Rectal smooth muscle tissue (tissue), 1 donor: Measurements from ENCODE around the gene PTGDR.

Source experiments
- H3K27ac ChIP-seq: one replicate; pipeline ENCODE4 v1.7.0; 2013; ENCODE audit warnings: low read depth, low read length, inconsistent platforms
- H3K27me3 ChIP-seq: one replicate; pipeline ENCODE4 v1.7.0; 2013; ENCODE audit warnings: low read length; ENCODE audit not compliant: control insufficient read depth, insufficient read depth
- H3K36me3 ChIP-seq: one replicate; pipeline ENCODE4 v1.7.0; 2013; ENCODE audit warnings: low read length; ENCODE audit not compliant: control insufficient read depth, insufficient read depth
- H3K4me1 ChIP-seq: one replicate; pipeline ENCODE4 v1.7.0; 2013; ENCODE audit warnings: low read length; ENCODE audit not compliant: control insufficient read depth, insufficient read depth
- H3K4me3 ChIP-seq: one replicate; pipeline ENCODE4 v1.7.0; 2013; ENCODE audit warnings: low read length
- H3K9ac ChIP-seq: one replicate; pipeline ENCODE4 v1.7.0; 2013; ENCODE audit warnings: low read length

PTGDR gene

DNA sequence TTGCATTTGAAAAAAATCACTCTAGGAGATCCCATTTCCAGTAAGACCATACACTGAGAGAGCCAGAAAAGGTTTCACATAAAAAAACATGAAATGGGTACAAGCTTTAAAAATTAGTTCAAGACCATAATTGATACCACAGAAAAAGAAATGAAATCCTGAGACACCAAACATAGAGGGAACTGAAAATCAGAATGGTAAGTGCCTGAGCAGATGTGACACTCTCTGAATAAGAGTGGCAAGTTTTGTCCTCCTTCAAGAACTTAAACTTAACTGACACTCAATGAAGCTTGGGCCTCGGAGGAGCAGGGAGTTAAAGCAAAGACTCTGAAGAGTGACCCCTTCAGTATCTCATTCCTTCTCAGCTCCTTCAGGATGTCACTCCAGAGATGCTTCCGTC, 23.2 kb upstream of the PTGDR start:
- H3K27me3 ChIP-seq, result no peaks in the 10 kb centered on the region
- H3K4me1 ChIP-seq, result no peaks in the 10 kb centered on the region
- no peaks in the 10 kb centered on the region for H3K36me3 ChIP-seq
- no peak overlapping the region for H3K9ac ChIP-seq
- H3K27ac ChIP-seq, result no peak overlapping the region
- H3K4me3 ChIP-seq, result no peak overlapping the region

- H3K4me3 ChIP-seq, result no peak overlapping the region
- no peak overlapping the region for H3K27ac ChIP-seq
- H3K36me3 ChIP-seq, result no peaks in the 10 kb centered on the region
- no peak overlapping the region for H3K9ac ChIP-seq
- no peaks in the 10 kb centered on the region for H3K27me3 ChIP-seq
- H3K4me1 ChIP-seq, result no peaks in the 10 kb centered on the region
These were observed 22.5 kb upstream of the PTGDR start for GRCh38 chr14:52244997-52245396.

DNA sequence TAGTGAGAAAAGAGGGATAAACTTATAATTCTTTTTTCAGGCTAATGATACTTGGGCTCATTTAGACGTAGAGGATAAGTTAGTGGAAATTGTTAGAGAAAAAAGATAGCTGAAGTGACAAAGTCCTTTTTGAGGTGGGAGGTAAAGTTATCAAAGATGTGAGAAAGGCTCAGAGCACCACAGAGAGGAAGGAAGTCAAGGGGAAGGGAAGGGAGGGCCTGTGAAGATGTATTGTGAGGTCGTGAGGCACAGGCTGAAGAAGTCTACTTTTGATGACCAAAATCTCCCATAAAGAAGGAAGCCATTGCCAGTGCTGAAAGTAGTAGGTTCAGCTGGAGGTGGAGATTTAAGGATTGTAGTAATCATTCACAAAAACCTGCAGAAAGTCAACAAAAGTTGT, 19.4 kb upstream of the PTGDR start:
- no peak overlapping the region for H3K4me3 ChIP-seq
- no peak overlapping the region for H3K27ac ChIP-seq
- H3K36me3 ChIP-seq, result no peaks in the 10 kb centered on the region
- no peaks in the 10 kb centered on the region for H3K4me1 ChIP-seq
- H3K9ac ChIP-seq, result no peak overlapping the region
- H3K27me3 ChIP-seq, result no peaks in the 10 kb centered on the region

DNA sequence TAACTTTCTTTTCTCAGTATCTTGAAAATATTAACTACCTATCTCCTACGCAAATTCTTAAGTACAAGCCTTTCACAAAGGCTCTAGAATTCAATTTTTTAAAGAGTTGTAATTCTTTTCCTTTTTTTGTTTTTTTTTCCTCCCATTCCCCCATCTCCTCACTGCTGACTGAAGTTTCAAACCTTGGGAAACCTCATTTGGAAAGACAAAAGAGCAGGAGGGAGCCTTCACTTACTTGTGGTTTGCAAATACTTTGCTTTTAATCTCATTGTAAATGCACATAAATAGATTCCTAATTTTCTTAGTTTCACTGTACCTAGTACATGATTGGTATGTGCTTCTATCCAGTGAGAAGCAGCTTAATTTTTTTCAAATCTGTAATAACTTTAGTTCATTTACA, 15.8 kb upstream of the PTGDR start:
- H3K36me3 ChIP-seq, result no peaks in the 10 kb centered on the region
- H3K4me1 ChIP-seq, result no peaks in the 10 kb centered on the region
- no peaks in the 10 kb centered on the region for H3K27me3 ChIP-seq
- H3K9ac ChIP-seq, result no peak overlapping the region
- no peak overlapping the region for H3K4me3 ChIP-seq
- H3K27ac ChIP-seq, result no peak overlapping the region

GRCh38 chr14:52253503-52253902, 14.0 kb upstream of the PTGDR start:
- Histone ChIP-seq H3K36me3 (no peaks in the 10 kb centered on the region), H3K9ac (no peak overlapping the region), H3K27me3 (no peaks in the 10 kb centered on the region), H3K27ac (no peak overlapping the region), H3K4me1 (no peaks in the 10 kb centered on the region), H3K4me3 (no peak overlapping the region)

- H3K4me1 ChIP-seq, result no peaks in the 10 kb centered on the region
- H3K36me3 ChIP-seq, result no peaks in the 10 kb centered on the region
- H3K4me3 ChIP-seq, result no peak overlapping the region
- H3K9ac ChIP-seq, result no peak overlapping the region
- no peaks in the 10 kb centered on the region for H3K27me3 ChIP-seq
- no peak overlapping the region for H3K27ac ChIP-seq
These were observed 13.4 kb upstream of the PTGDR start for GRCh38 chr14:52254086-52254485.

DNA sequence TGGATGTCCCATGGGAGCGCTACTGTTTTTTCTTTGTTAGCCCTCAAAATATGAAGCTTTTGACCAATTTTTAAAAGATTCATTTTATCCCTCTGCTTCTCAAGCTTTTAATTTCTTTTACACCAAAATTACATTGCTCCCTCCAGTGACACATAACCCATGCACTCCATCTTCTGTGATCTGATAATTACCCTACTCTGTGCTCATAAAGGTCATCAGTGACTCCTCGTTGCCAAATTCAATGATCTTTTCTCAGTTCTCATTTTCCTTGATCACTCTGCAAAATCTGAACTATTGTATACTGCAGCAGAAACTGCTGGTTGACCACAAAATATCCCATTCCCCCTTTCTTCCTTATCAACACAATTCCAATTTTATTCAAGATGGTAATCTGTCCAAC, 8.7 kb upstream of the PTGDR start:
- H3K4me3 ChIP-seq, result no peak overlapping the region
- no peaks in the 10 kb centered on the region for H3K4me1 ChIP-seq
- no peaks in the 10 kb centered on the region for H3K27me3 ChIP-seq
- H3K27ac ChIP-seq, result no peak overlapping the region
- no peak overlapping the region for H3K9ac ChIP-seq
- no peaks in the 10 kb centered on the region for H3K36me3 ChIP-seq

DNA sequence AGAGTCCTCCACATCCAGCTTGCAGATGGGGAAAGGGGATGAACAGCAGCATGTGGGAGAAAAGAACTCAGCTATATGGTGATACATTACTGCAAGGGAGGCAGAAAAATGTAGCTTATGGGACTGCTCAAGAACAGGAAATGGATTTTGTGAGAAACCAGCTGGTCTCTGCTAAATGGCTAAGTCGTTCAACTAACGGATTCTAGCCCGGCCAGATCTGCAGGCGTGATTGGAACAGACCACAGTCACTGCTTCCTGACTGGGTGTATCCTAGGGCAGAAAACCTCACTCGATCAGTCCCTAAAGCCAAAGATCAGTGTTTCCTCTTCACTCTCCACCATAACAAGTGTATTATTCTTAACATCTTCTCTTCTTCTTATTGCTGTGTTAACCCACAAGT, 8.1 kb upstream of the PTGDR start:
- H3K4me3 ChIP-seq, result no peak overlapping the region
- H3K9ac ChIP-seq, result no peak overlapping the region
- no peaks in the 10 kb centered on the region for H3K4me1 ChIP-seq
- H3K27ac ChIP-seq, result no peak overlapping the region
- H3K27me3 ChIP-seq, result no peaks in the 10 kb centered on the region
- no peaks in the 10 kb centered on the region for H3K36me3 ChIP-seq

- Histone ChIP-seq H3K36me3 (no peaks in the 10 kb centered on the region), H3K9ac (no peak overlapping the region), H3K27ac (no peak overlapping the region), H3K4me3 (no peak overlapping the region), H3K27me3 (no peaks in the 10 kb centered on the region), H3K4me1 (no peaks in the 10 kb centered on the region)
These were observed 4.9 kb upstream of the PTGDR start for GRCh38 chr14:52262600-52262999.

- H3K4me3 ChIP-seq, result no peak overlapping the region
- H3K27ac ChIP-seq, result no peak overlapping the region
- no peaks in the 10 kb centered on the region for H3K4me1 ChIP-seq
- H3K9ac ChIP-seq, result no peak overlapping the region
- peaks cover 4% of the 10 kb centered on the region for H3K27me3 ChIP-seq
- H3K36me3 ChIP-seq, result no peaks in the 10 kb centered on the region
These were observed 4.3 kb upstream of the PTGDR start for GRCh38 chr14:52263190-52263589.

DNA sequence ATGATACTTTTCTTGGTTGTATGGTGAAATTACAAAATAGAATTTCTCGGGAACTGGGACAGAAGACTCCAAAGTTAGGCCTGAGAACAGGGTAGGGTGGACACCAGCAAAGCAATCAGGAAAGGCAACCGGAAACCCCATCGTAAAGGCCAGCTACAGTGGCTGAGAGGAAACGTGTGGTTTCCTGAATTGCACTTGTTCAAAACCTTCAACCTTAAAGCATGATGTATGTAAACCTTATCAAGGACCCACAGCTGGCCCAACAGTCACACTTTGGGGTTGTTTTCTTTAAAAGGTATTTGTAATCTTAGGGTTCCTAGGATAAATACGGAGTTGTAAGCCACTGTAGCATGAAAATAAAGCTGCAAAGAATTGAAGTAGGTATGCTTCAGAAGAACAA, 2.2 kb upstream of the PTGDR start:
- Histone ChIP-seq H3K27ac (no peak overlapping the region), H3K4me1 (no peaks in the 10 kb centered on the region), H3K9ac (no peak overlapping the region), H3K4me3 (no peak overlapping the region), H3K36me3 (no peaks in the 10 kb centered on the region), H3K27me3 (peaks cover 4% of the 10 kb centered on the region)

DNA sequence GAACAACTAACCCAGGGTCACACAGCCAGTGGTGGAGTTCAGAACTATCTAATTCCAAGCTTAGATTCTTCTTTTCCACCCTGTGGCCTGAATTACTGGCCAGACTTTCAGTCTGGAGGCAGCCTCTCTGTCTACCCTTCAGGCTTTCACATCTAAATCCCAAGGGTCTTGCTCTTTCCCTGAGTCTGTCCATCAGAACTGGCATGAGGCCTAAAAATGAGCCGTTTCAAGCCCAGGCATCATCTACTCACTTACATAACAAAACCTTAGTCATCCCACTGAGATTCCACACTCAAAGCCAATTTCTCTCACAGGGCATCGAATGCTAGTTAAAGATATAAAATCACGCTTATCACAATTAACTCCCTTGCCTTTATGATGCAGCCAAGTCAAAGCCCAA, 1.3 kb upstream of the PTGDR start:
- Histone ChIP-seq H3K36me3 (no peaks in the 10 kb centered on the region), H3K27me3 (peaks cover 4% of the 10 kb centered on the region), H3K27ac (no peak overlapping the region), H3K9ac (no peak overlapping the region), H3K4me3 (no peak overlapping the region), H3K4me1 (no peaks in the 10 kb centered on the region)

DNA sequence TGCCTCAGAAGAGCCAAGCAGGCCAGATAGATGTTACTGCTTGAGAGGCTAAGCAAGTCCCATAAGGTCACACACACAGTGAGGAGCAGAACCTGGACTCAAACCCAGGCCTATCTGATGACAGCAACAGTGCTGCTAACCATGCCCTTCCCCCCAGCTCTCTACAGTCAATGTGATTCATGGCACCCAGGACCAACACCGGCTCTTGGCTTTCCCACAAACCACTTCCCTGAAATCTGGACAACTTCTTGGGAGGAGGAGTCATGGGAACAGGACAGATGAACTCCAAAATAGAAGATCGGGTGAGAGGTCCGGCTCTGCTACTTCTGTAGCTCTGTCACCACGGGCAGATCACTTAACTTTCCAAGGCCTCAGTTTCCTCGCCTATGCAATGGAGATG, 716 bp upstream of the PTGDR start:
- Histone ChIP-seq H3K27me3 (peaks cover 4% of the 10 kb centered on the region), H3K36me3 (no peaks in the 10 kb centered on the region), H3K9ac (no peak overlapping the region), H3K4me3 (peak overlapping the region; percentile 82), H3K27ac (no peak overlapping the region), H3K4me1 (no peaks in the 10 kb centered on the region)
